Vagina (tissue), 2 donors: Measurements from ENCODE around the gene PHRF1. TPM values are rescaled to one million over a fixed set of nuclear protein-coding genes. Genes with fewer than 3 reads are reported as not detected.

Experiments used
- DNase-seq, 2 donors: peaks; one replicate each; pipeline ENCODE4 v3.0.0-alpha.2; 2017; ENCODE audit errors: extremely low spot score in 2 of 2
- H3K27ac ChIP-seq: fragments of 200-600 bp; sonication (generic); one replicate; pipeline ENCODE4 v1.5.1; 2019
- H3K27me3 ChIP-seq: fragments of 200-600 bp; sonication (generic); one replicate; pipeline ENCODE4 v1.5.1; 2019
- H3K36me3 ChIP-seq, 2 donors: fragments of 200-600 bp; sonication (generic); one replicate each; pipeline ENCODE4 v1.5.1; 2017 to 2019
- H3K4me1 ChIP-seq: fragments of 200-600 bp; sonication (generic); one replicate; pipeline ENCODE4 v1.5.1; 2019
- H3K4me3 ChIP-seq, 2 donors: fragments of 200-600 bp; sonication (generic); 1 replicate in 1 of 2; 2 replicates in 1 of 2; pipeline ENCODE4 v1.5.1; 2016 to 2019
- H3K9me3 ChIP-seq: fragments of 200-600 bp; sonication (generic); one replicate; pipeline ENCODE4 v1.5.1; 2019
- CTCF ChIP-seq, 3 experiments: fragments of 450-650 bp in 2 of 3; fragments of 200-600 bp in 1 of 3; sonication (generic) in 1 of 3; IDR thresholded peaks; one replicate each; pipeline ENCODE4 v1.5.1; 2017 to 2019; ENCODE audit warnings: antibody characterized with exemption in 3 of 3, mild to moderate bottlenecking in 2 of 3, moderate library complexity in 2 of 3
- POLR2A ChIP-seq, 2 donors: fragments of 450-650 bp; IDR thresholded peaks; one replicate each; pipeline ENCODE4 v1.6.1; 2017; ENCODE audit warnings: antibody characterized with exemption in 2 of 2, mild to moderate bottlenecking in 2 of 2, moderate library complexity in 2 of 2
- POLR2AphosphoS5 ChIP-seq, 2 donors: sonication (generic); formaldehyde crosslinking; IDR thresholded peaks; one replicate each; pipeline ENCODE4 v1.9.0; 2017; ENCODE audit warnings: antibody characterized with exemption in 2 of 2, mild to moderate bottlenecking in 2 of 2, low read depth in 1 of 2; ENCODE audit not compliant: insufficient read depth in 1 of 2
- intact Hi-C: fragments of 100-400 bp; cut with DNase I; formaldehyde crosslinking; loops from one replicate; pipeline ENCODE4 v1.15.1; 2023
- total RNA-seq: library from RNA; depleted of rRNA; stranded (reverse); fragments of >200 nt; gene quantifications from one replicate; pipeline ENCODE4 v1.2.3, GENCODE V29; 2016

PHRF1 gene
- total RNA-seq, 1 donor from 2014 or later = 26.0 TPM

- Histone ChIP-seq H3K27me3 (no peaks in the 10 kb centered on the region), H3K36me3 (peaks cover 0 to 4% of the 10 kb centered on the region in 2 donors), H3K4me1 (peaks cover 56% of the 10 kb centered on the region), H3K4me3 (peak overlapping the region; percentile 75 to 83), H3K27ac (peak overlapping the region; percentile 84), H3K9me3 (no peaks in the 10 kb centered on the region)
- DNase-seq = no peak
- TF ChIP-seq POLR2A (IDR thresholded peaks at IDR 0.05) = no peak
- no peak for TF ChIP-seq POLR2AphosphoS5 (IDR thresholded peaks at IDR 0.05; ENCODE audit: insufficient read depth in 1 of 2, low read depth in 1 of 2)
- no peak for TF ChIP-seq CTCF (IDR thresholded peaks at IDR 0.05)
- intact Hi-C loops = no loop called here
Measured at GRCh38 chr11:577611-577894, 1.3 kb downstream of the PHRF1 start.

GRCh38 chr11:578276-579035, 2.2 kb downstream of the PHRF1 start:
- H3K36me3 ChIP-seq = peaks cover 0 to 13% of the 10 kb centered on the region in 2 donors
- intact Hi-C loops = no loop called here
- H3K9me3 ChIP-seq = no peaks in the 10 kb centered on the region
- no peak for DNase-seq
- no peaks in the 10 kb centered on the region for H3K27me3 ChIP-seq
- peak overlapping the region; percentile 75 to 83 for H3K4me3 ChIP-seq
- no peak for TF ChIP-seq POLR2A (IDR thresholded peaks at IDR 0.05)
- no peak for TF ChIP-seq POLR2AphosphoS5 (IDR thresholded peaks at IDR 0.05; ENCODE audit: insufficient read depth in 1 of 2, low read depth in 1 of 2)
- no peak for TF ChIP-seq CTCF (IDR thresholded peaks at IDR 0.05)
- no peak overlapping the region for H3K27ac ChIP-seq
- peaks cover 56% of the 10 kb centered on the region for H3K4me1 ChIP-seq

DNA sequence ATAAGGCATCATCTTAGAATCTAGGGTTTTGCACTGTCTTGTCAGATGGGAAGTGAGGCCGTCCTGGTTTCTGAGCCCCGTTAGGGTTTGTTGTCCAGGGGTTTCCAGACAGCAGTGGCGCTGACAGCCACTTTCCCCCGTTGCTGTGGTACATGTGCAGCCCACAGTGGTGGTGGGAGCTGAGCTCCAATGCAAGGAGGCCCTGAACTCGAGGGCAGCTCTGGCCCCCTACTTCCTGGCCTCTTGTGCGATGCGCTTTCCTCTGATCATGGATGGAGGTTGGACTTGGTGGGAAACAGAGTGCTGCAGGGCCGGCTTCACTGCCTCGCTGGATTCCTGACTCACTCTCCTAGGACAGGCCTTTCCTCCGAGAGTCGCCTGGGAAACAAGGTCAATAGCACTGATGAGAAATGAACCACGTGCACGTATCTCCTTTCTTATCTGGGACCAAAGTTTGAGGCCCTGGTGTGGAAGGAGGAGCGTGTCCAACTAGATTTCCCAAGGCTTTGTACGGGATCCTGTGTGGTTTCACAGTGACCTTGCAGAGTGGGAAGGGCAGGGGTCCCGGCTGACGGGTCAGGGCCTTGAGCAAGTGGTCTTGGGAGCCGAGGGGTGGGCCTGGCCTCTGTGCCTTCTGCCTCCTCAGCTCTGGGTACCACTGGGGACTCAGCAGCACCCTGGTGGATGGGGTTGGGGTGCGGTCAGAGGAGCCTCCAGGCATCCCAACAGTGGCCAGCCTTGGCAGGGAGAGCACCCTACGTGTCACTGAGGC, 3.7 kb downstream of the PHRF1 start:
- H3K27me3 ChIP-seq = no peaks in the 10 kb centered on the region
- DNase-seq = no peak
- H3K9me3 ChIP-seq = no peaks in the 10 kb centered on the region
- H3K27ac ChIP-seq = no peak overlapping the region
- H3K4me1 ChIP-seq = peaks cover 45% of the 10 kb centered on the region
- no peak overlapping the region for H3K4me3 ChIP-seq
- intact Hi-C loops = no loop called here
- peaks cover 0 to 21% of the 10 kb centered on the region in 2 donors for H3K36me3 ChIP-seq
- TF ChIP-seq POLR2AphosphoS5 (IDR thresholded peaks at IDR 0.05; ENCODE audit: insufficient read depth in 1 of 2, low read depth in 1 of 2) (no peak), CTCF (IDR thresholded peaks at IDR 0.05) (no peak), POLR2A (IDR thresholded peaks at IDR 0.05) (no peak)

- TF ChIP-seq POLR2A (IDR thresholded peaks at IDR 0.05) (no peak), POLR2AphosphoS5 (IDR thresholded peaks at IDR 0.05; ENCODE audit: insufficient read depth in 1 of 2, low read depth in 1 of 2) (no peak), CTCF (IDR thresholded peaks at IDR 0.05) (no peak)
- Histone ChIP-seq H3K36me3 (peaks cover 0 to 23% of the 10 kb centered on the region in 2 donors), H3K4me1 (peaks cover 39% of the 10 kb centered on the region)
Measured at GRCh38 chr11:581342-581741, 5.1 kb downstream of the PHRF1 start.

DNA sequence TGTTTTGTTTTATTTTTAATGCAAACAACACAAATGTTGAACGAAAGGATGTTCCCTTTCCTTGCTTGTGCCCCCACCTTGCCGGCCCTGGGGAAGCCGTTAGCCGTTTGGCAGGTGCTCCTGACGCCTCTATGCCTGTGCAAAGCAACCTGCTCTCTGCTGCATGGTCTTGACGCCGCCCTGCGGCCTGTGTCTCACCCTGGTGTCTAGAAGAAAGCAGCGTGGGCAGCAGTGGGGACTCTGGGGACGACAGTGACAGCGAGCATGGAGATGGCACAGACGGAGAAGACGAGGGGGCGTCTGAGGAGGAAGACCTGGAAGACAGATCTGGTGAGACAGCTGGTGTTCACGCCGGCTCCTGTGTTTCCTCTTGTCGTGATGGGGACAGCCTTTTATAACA, 5.5 kb downstream of the PHRF1 start:
- Histone ChIP-seq H3K4me3 (no peak overlapping the region), H3K9me3 (no peaks in the 10 kb centered on the region), H3K36me3 (peaks cover 0 to 28% of the 10 kb centered on the region in 2 donors), H3K27me3 (no peaks in the 10 kb centered on the region), H3K27ac (no peak overlapping the region), H3K4me1 (peaks cover 39% of the 10 kb centered on the region)
- no peak for DNase-seq
- intact Hi-C loops = no loop called here
- no peak for TF ChIP-seq CTCF (IDR thresholded peaks at IDR 0.05)
- TF ChIP-seq POLR2A (IDR thresholded peaks at IDR 0.05) = no peak
- TF ChIP-seq POLR2AphosphoS5 (IDR thresholded peaks at IDR 0.05; ENCODE audit: insufficient read depth in 1 of 2, low read depth in 1 of 2) = no peak

More at GRCh38 chr11:581342-581741, 5.1 kb downstream of the PHRF1 start:
- Histone ChIP-seq H3K4me3 (no peak overlapping the region), H3K27me3 (no peaks in the 10 kb centered on the region), H3K27ac (no peak overlapping the region), H3K9me3 (no peaks in the 10 kb centered on the region)
- no peak for DNase-seq
- intact Hi-C loops = no loop called here
